ENCODE measurements around the gene BTNL3.
"Not testable (repeated sequence)": the region's sequence is repeated elsewhere in the genome, so short reads cannot be mapped to it uniquely, and the experiment has no call there.

BTNL3 gene, protein sequence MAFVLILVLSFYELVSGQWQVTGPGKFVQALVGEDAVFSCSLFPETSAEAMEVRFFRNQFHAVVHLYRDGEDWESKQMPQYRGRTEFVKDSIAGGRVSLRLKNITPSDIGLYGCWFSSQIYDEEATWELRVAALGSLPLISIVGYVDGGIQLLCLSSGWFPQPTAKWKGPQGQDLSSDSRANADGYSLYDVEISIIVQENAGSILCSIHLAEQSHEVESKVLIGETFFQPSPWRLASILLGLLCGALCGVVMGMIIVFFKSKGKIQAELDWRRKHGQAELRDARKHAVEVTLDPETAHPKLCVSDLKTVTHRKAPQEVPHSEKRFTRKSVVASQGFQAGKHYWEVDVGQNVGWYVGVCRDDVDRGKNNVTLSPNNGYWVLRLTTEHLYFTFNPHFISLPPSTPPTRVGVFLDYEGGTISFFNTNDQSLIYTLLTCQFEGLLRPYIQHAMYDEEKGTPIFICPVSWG

GRCh38 chr5:180988592-180988991 lies at the start of gene BTNL3:
BTNL3 (plus strand) TSS chr5:180988846; CDS start chr5:180989029, 183 bp downstream.
- no peak for DNase-seq

- no peak for DNase-seq
These were observed 38.2 kb upstream of the BTNL3 start for GRCh38 chr5:180950291-180950949.

DNA sequence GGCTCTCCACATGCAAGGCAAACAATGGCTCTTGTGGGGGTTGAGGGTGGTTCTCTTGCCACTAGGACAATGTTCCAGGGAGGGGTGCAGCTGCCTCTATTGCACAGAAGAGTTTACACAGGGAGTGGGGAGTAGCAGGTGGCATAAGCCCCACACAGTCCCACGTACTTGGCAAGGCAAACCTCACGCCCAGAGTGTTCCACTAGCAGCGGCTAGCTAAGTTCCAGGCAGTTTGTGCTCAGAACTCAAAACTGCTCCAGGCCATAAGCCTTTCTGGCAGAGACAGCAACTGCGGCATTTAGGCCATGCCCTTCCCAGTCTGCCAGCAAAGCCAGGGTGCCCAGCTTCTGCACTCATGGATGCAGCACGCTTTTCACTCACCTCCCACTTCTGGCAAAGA lies 29.0 kb upstream of the BTNL3 start:
- DNase-seq: no peak

GRCh38 chr5:180960209-180960608 lies 28.4 kb upstream of the BTNL3 start:
- DNase-seq: no peak

DNA sequence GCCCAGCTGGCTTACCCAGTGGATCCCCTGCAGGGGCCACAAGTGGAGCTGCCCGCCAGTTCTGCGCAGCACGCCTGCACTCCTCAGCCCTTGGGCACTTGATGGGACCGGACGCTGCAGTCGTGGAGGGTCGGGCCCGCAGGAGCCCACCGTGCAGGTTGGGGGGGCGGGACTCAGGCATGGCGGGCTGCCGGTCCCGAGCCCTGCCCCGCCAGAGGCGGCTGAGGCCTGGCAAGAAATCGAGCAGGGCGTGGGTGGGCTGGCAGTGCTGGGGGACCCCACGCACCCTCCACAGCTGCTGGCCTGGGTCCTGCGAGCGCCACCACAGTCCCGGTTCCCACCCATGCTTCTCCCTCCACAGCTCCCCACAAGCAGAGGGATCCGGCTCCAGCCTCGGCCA lies 19.2 kb upstream of the BTNL3 start:
- no peak for DNase-seq

DNA sequence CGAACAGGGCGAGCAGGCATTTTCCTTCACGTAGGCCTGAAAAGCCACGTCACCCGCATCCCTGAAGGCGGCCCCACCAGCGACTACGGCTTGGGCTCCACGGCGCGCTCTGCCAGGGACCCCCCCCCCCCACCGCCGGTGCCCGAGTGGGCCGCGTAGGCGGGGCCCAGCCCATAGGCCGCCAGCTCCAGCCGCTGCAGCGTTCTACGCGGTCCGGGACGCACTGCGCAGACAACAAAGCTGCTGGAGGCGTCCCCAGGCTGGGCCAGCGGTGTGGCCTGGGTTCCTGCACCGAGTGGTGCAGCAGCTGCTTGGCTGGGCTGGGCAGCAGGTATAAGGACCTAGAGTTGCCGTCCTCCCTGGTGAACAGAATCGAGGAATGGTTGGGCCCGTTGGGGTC lies 18.3 kb upstream of the BTNL3 start:
- no peak for DNase-seq

- no peak for DNase-seq
These were observed 17.8 kb upstream of the BTNL3 start for GRCh38 chr5:180970875-180971274.

GRCh38 chr5:180974612-180975315 lies 13.9 kb upstream of the BTNL3 start:
- DNase-seq: no peak

- peak; percentile 27 for DNase-seq
These were observed 13.3 kb upstream of the BTNL3 start for GRCh38 chr5:180975338-180975737.

DNA sequence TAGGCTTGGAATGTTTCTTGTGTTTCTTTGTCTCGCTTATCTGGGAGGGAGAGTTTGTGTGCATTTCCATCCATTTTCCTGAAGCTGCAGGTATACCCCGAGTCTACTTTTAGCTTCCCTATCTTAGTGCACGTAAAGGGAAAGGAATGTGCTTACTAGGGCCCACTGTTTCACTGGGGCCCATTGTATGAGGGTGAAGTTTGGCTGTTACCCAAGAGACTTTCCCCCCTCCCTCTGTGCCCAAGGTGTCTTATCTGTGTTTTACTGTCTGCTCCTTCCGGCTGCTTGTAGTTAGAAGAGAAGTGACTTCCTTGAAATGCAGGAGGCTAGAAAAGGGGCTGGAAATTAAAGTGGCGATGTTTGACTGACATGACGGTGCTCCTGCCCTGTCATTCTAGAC lies 12.1 kb upstream of the BTNL3 start:
- DNase-seq: no peak

GRCh38 chr5:180977852-180978251 lies 10.8 kb upstream of the BTNL3 start:
- no peak for DNase-seq

DNA sequence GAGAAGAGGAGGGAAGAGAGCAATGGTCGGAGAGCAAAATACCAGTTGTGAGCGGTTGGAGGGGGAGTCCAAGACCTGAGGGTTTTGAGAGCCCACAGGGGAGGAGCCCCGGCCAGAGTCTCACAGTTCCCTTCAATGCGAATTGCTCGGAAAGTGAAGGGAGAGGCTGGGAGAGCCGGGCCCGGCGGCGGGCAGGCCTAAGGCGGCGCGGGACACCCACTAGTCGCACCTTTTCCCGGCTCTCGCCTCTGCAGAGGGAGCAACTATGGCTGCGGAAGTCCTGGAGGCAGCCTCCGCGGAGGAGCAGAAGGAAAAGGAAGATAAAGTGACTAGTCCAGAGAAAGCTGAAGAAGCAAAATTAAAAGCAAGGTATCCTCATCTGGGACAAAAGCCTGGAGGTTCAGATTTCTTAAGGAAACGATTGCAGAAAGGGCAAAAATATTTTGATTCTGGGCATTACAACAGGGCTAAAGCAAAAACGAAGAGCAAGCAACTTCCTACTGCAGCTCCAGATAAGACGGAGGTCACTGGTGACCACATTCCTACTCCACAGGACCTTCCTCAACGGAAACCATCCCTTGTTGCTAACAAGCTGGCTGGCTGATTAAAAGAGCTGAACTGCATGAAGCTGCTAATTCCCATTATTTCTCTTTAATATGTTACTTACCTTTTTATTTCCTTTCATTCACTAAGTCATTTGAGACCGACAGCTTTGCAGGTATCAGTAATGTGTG lies 6.5 kb upstream of the BTNL3 start:
- DNase-seq: no peak

DNA sequence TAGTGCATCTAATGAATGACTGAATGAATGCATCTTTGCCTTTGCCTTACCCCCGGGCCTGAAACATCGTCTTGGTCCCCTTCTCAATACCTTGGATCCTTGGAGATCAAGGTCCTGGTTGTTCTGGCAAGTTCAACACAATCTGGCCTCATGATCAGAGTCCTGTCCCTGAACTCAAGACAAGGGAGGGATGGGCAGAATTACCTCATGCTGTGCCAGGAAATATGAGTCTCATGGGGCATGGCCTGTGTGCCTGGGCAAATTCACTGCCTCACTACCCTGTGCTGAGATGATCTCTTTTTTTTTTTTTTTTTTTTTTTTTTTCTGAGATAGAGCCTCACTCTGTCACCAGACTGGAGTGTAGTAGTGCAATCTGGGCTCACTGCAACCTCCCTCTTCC lies 630 bp upstream of the BTNL3 start:
- no peak for DNase-seq

GRCh38 chr5:180990086-180990881 lies 1.6 kb downstream of the BTNL3 start:
- no peak for DNase-seq

- DNase-seq: no peak
These were observed 2.2 kb downstream of the BTNL3 start for GRCh38 chr5:180990882-180991242.

- DNase-seq: no peak
These were observed 13.3 kb downstream of the BTNL3 start for GRCh38 chr5:181001947-181002346.

DNA sequence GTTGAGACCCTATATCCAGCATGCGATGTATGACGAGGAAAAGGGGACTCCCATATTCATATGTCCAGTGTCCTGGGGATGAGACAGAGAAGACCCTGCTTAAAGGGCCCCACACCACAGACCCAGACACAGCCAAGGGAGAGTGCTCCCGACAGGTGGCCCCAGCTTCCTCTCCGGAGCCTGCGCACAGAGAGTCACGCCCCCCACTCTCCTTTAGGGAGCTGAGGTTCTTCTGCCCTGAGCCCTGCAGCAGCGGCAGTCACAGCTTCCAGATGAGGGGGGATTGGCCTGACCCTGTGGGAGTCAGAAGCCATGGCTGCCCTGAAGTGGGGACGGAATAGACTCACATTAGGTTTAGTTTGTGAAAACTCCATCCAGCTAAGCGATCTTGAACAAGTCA lies 17.1 kb downstream of the BTNL3 start:
- no peak for DNase-seq

- no peak for DNase-seq
These were observed 19.5 kb downstream of the BTNL3 start for GRCh38 chr5:181008136-181008535.

GRCh38 chr5:181010018-181010417 lies 21.4 kb downstream of the BTNL3 start:
- DNase-seq: not testable (repeated sequence)

DNA sequence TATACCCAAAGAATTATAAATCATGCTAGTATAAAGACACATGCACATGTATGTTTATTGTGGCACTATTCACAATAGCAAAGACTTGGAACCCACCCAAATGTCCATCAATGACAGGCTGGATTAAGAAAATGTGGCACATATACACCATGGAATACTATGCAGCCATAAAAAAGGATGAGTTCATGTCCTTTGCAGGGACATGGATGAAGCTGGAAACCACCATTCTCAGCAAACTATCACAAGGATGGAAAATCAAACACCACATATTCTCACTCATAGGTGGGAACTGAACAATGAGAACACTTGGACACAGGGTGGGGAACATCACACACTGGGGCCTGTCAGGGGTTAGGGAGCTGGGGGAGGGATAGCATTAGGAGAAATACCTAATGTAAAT lies 26.0 kb downstream of the BTNL3 start:
- DNase-seq: not testable (repeated sequence)

- DNase-seq: not testable (repeated sequence)
These were observed 28.8 kb downstream of the BTNL3 start for GRCh38 chr5:181017448-181017847.

DNA sequence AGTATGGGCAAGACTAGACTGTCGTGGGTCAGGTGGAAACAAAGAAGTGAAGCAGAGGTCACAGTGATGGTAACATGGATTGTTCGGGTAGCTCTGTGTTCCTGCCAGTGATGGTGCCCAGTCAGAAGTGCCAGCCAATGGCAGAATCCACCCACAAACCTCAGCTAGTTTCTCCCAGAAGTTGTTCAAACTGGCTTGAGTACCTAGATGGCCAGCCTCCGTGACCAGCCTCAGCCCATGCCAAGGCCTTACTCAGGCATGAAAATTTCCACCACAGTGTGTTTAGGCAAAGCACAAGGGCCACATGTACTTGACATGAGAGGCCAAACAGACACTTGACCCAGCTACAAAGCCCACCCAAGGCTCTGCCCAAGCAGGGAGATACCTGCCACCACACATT lies 32.0 kb downstream of the BTNL3 start:
- no peak for DNase-seq
